ENCODE results near the gene ANOS1.

DNA sequence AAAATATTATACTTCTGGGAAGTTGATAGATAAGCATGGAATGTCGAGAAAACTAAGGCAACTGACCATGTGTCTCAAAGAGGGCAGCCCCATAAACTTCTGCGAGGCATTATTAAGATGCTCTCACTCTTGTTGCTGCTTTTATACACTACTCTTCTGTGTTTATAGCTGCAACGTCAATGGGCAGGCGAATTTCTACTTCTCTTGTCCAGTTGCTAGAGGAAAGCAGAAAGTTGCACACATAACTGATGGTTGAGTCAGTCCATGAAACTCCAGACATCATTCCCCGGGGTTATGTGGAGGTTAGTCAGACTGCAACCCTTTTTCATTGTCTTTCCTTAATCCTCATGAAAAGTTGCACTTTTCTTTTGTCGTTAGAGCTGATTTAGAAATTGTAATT lies 227.5 kb downstream of the ANOS1 start:
- TF ChIP-seq, protein P1, sequence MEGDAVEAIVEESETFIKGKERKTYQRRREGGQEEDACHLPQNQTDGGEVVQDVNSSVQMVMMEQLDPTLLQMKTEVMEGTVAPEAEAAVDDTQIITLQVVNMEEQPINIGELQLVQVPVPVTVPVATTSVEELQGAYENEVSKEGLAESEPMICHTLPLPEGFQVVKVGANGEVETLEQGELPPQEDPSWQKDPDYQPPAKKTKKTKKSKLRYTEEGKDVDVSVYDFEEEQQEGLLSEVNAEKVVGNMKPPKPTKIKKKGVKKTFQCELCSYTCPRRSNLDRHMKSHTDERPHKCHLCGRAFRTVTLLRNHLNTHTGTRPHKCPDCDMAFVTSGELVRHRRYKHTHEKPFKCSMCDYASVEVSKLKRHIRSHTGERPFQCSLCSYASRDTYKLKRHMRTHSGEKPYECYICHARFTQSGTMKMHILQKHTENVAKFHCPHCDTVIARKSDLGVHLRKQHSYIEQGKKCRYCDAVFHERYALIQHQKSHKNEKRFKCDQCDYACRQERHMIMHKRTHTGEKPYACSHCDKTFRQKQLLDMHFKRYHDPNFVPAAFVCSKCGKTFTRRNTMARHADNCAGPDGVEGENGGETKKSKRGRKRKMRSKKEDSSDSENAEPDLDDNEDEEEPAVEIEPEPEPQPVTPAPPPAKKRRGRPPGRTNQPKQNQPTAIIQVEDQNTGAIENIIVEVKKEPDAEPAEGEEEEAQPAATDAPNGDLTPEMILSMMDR (IDR thresholded peaks at IDR 0.05; ENCODE audit: low read length) = no peak
- no peak for TF ChIP-seq EZH2phosphoT487 (IDR thresholded peaks at IDR 0.05; ENCODE audit: low read length)
- TF ChIP-seq EZH2 (optimal IDR thresholded peaks at IDR 0.05; ENCODE audit: low read depth, low read length) = no peak
